ENCODE data around the gene CCDC146. TPM values are rescaled to one million over a fixed set of nuclear protein-coding genes. Genes with fewer than 3 reads are reported as not detected.
A peak's percentile ranks its signal among the peaks of the same experiment; 100 is the strongest.

Gene CCDC146
- total RNA-seq, 4 donors from 2014 or later: 35.9 to 51.3 (median 44.3) TPM

GRCh38 chr7:77185866-77186265 is 63.5 kb downstream of the CCDC146 start:
- no peak overlapping the region for H3K4me3 ChIP-seq (replicated peaks in 1 of 3)
- intact Hi-C loops (cut with DNase I): no loop called here
- no peak for DNase-seq
- no peak for TF ChIP-seq POLR2A (IDR thresholded peaks at IDR 0.05)
- no peak for TF ChIP-seq CTCF (IDR thresholded peaks at IDR 0.05)
- H3K4me1 ChIP-seq: no peaks in the 10 kb centered on the region
- 86 to 89% methylated on average over 2 of the region's 2 CpGs for WGBS, 2 donors
- no peaks in the 10 kb centered on the region for H3K27me3 ChIP-seq
- no peaks in the 10 kb centered on the region for H3K36me3 ChIP-seq
- no peaks in the 10 kb centered on the region for H3K9me3 ChIP-seq
- H3K27ac ChIP-seq: no peak overlapping the region

- intact Hi-C loops (cut with DNase I): no loop called here
- H3K4me3 ChIP-seq (replicated peaks in 1 of 3): no peak overlapping the region
- 91 to 92% methylated on average over 4 of the region's 4 CpGs for WGBS, 2 donors
- no peak overlapping the region for H3K27ac ChIP-seq
- TF ChIP-seq CTCF (IDR thresholded peaks at IDR 0.05): no peak
- TF ChIP-seq POLR2A (IDR thresholded peaks at IDR 0.05): no peak
- DNase-seq: no peak
- no peaks in the 10 kb centered on the region for H3K27me3 ChIP-seq
- no peaks in the 10 kb centered on the region for H3K9me3 ChIP-seq
- no peaks in the 10 kb centered on the region for H3K36me3 ChIP-seq
- no peaks in the 10 kb centered on the region for H3K4me1 ChIP-seq
These were observed 66.5 kb downstream of the CCDC146 start for GRCh38 chr7:77188731-77189437.

GRCh38 chr7:77197141-77197540 is 74.7 kb downstream of the CCDC146 start:
- peak overlapping the region in 1 of 3 donors; percentile 35 for H3K27ac ChIP-seq
- no peak overlapping the region for H3K4me3 ChIP-seq (replicated peaks in 1 of 3)
- DNase-seq: no peak

GRCh38 chr7:77199013-77199966 is 76.9 kb downstream of the CCDC146 start, which contains the start of gene FGL2:
TSS of gene FGL2 (minus strand) at chr7:77199819. CDS start at chr7:77199793, 26 bp downstream.
- TF ChIP-seq POLR2A (IDR thresholded peaks at IDR 0.05) (peak in 1 of 2 donors; percentile 52), CTCF (IDR thresholded peaks at IDR 0.05) (no peak)

More at GRCh38 chr7:77197141-77197540, 74.7 kb downstream of the CCDC146 start:
- Histone ChIP-seq H3K9me3 (no peaks in the 10 kb centered on the region), H3K4me1 (peaks cover 0 to 5% of the 10 kb centered on the region in 2 donors), H3K27me3 (no peaks in the 10 kb centered on the region), H3K36me3 (no peaks in the 10 kb centered on the region)
- TF ChIP-seq CTCF (IDR thresholded peaks at IDR 0.05) (no peak), POLR2A (IDR thresholded peaks at IDR 0.05) (no peak)
- 68 to 80% methylated on average over 4 of the region's 4 CpGs for WGBS, 2 donors
- intact Hi-C loops (cut with DNase I): no loop called here

More at GRCh38 chr7:77199013-77199966, 76.9 kb downstream of the CCDC146 start, which contains the start of gene FGL2:
- no peaks in the 10 kb centered on the region for H3K9me3 ChIP-seq
- H3K27ac ChIP-seq: peak within 1 kb of the TSS in 2 of 3 donors; percentile 48 to 74
- intact Hi-C loops (cut with DNase I): no loop called here
- WGBS, 2 donors: 32 to 42% methylated on average over 15 of the region's 15 CpGs
- DNase-seq: peak; percentile 44 to 46
- no peaks in the 10 kb centered on the region for H3K36me3 ChIP-seq
- peak within 1 kb of the TSS in 1 of 3 donors; percentile 31 for H3K4me3 ChIP-seq (replicated peaks in 1 of 3)
- H3K27me3 ChIP-seq: no peaks in the 10 kb centered on the region
- peaks cover 0 to 5% of the 10 kb centered on the region in 2 donors for H3K4me1 ChIP-seq
